Myocyte (in vitro differentiated cells): ENCODE results near the gene TOGARAM2. TPM values are rescaled to one million over a fixed set of nuclear protein-coding genes. Genes with fewer than 3 reads are reported as not detected.

Source experiments
- DNase-seq: peaks from one replicate; pipeline ENCODE4 v3.0.0-alpha.2; 2012; ENCODE audit warnings: low read depth
- polyA plus RNA-seq: library from polyadenylated mRNA; unstranded; fragments of >200 nt; gene quantifications from one replicate; pipeline ENCODE4 v1.2.1, GENCODE V29; 2012; ENCODE audit warnings: missing spikeins
- total RNA-seq: library from RNA; depleted of rRNA; stranded (reverse); fragments of >200 nt; gene quantifications from 2 replicates; pipeline ENCODE4 v1.2.3, GENCODE V29; 2014

The TOGARAM2 gene
- 1.0 and 1.7 TPM in 2 replicates for total RNA-seq
- 1.1 TPM for polyA plus RNA-seq

GRCh38 chr2:28981016-28981441, at the start of gene TOGARAM2:
Gene TOGARAM2, plus strand, starts transcription at chr2:28981298. Its CDS starts 13,537 bp downstream, at chr2:28994835.
- no peak for DNase-seq

- DNase-seq: no peak
Measured at GRCh38 chr2:28934769-28935168, 46.3 kb upstream of the TOGARAM2 start.

GRCh38 chr2:28941008-28941407, 40.1 kb upstream of the TOGARAM2 start:
- no peak for DNase-seq

GRCh38 chr2:28944535-28945248, 36.4 kb upstream of the TOGARAM2 start:
- no peak for DNase-seq

- DNase-seq: no peak
Measured at GRCh38 chr2:28948160-28948559, 32.9 kb upstream of the TOGARAM2 start.

- no peak for DNase-seq
Measured at GRCh38 chr2:28949190-28949589, 31.9 kb upstream of the TOGARAM2 start.

GRCh38 chr2:28949617-28950305, 31.3 kb upstream of the TOGARAM2 start:
- no peak for DNase-seq

- DNase-seq: no peak
Measured at GRCh38 chr2:28950941-28951630, 30.0 kb upstream of the TOGARAM2 start.

GRCh38 chr2:28951910-28952835, 28.9 kb upstream of the TOGARAM2 start:
- DNase-seq: no peak

GRCh38 chr2:28952836-28953211, 28.3 kb upstream of the TOGARAM2 start:
- DNase-seq: no peak

GRCh38 chr2:28955467-28955866, 25.6 kb upstream of the TOGARAM2 start:
- no peak for DNase-seq

- peak; percentile 34 for DNase-seq
Measured at GRCh38 chr2:28956415-28956826, 24.7 kb upstream of the TOGARAM2 start.

GRCh38 chr2:28956890-28957289, 24.2 kb upstream of the TOGARAM2 start:
- peak; percentile 32 for DNase-seq

GRCh38 chr2:28958689-28959088, 22.4 kb upstream of the TOGARAM2 start:
- DNase-seq: peak; percentile 89

- DNase-seq: peak; percentile 51
Measured at GRCh38 chr2:28960401-28960800, 20.7 kb upstream of the TOGARAM2 start.

GRCh38 chr2:28962505-28962904, 18.6 kb upstream of the TOGARAM2 start:
- DNase-seq: no peak

- DNase-seq: no peak
Measured at GRCh38 chr2:28970464-28971160, 10.5 kb upstream of the TOGARAM2 start.

GRCh38 chr2:28972778-28973335, 8.2 kb upstream of the TOGARAM2 start:
- no peak for DNase-seq

GRCh38 chr2:28974252-28974651, 6.8 kb upstream of the TOGARAM2 start:
- DNase-seq: no peak

- DNase-seq: no peak
Measured at GRCh38 chr2:28975671-28976070, 5.4 kb upstream of the TOGARAM2 start.
